HG03095 (cell line): ENCODE data around the gene BOLA2.
"Not testable (repeated sequence)": the region's sequence is repeated elsewhere in the genome, so short reads cannot be mapped to it uniquely, and the experiment has no call there.

Experiments used
- ATAC-seq: cut with Tn5 transposase; IDR thresholded peaks from one replicate; pipeline ENCODE4 v1.9.1; 2021; ENCODE audit warnings: moderate library complexity; ENCODE audit not compliant: unreplicated experiment

The BOLA2 gene

DNA sequence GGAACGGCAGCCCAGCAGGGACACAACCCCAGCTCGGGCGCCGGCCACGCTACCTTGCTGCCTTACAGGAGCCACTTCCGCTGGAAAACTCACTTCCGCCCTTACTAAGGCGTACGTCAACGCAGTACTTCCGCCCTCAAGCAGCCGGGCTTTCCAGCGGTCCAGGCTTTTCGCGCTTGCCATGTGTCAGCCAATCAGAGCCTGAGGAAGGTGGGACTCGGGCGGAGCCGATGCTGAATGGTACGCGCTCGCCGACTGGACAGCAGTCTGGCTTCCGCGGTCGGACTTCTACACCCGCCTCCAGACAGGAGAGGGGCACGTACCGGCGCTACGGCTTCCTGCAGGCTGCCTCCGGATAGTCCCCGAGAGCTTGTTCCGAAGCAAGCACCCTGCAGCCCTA is at the start of gene BOLA2, which contains the start of gene SLX1B:
TSS of gene BOLA2 (minus strand) at position 83 of the 400 bp plus-strand sequence. CDS start 98 bp downstream, outside the sequence.
TSS of gene SLX1B (plus strand) at position 265 of the 400 bp plus-strand sequence.
- ATAC-seq = peak; percentile 84

DNA sequence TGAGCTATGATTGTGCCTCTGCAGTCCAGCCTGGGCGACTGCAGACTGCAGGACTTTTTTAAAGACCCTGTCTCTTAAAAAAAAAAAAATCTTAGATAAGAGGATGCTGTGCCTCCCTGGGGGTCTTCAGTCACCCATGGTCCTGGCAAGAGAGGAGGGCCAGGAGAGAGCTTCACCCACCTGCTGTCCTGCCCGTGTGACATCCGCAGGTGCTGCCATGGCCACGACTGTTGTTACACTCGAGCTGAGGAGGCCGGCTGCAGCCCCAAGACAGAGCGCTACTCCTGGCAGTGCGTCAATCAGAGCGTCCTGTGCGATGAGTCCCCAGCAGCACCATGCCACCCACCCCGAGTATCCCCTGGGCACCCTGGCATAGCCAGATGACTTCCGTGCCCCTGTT is 28.1 kb upstream of the BOLA2 start:
- not testable (repeated sequence) for ATAC-seq

DNA sequence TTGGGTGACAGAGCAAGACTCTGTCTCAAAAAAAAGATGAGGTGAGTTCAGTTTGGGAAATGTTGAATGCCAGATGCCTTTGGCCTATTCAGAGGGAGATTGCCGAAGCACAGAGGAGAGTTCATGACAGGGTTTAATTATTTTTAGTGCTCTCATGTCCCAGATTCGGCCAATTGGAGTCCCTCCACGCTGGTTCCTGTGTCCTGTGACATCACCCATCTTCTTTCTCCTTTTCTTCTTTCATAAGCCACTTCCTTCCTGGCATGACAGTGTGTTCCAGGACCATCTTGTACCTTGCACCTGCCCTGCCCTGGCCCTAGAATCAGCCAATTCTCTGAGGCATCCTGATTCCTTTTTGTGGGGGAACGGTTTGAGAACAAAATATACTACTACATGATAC is 17.9 kb upstream of the BOLA2 start:
- not testable (repeated sequence) for ATAC-seq

- not testable (repeated sequence) for ATAC-seq
Observed at GRCh38 chr16:29469660-29470059, 15.5 kb upstream of the BOLA2 start.

DNA sequence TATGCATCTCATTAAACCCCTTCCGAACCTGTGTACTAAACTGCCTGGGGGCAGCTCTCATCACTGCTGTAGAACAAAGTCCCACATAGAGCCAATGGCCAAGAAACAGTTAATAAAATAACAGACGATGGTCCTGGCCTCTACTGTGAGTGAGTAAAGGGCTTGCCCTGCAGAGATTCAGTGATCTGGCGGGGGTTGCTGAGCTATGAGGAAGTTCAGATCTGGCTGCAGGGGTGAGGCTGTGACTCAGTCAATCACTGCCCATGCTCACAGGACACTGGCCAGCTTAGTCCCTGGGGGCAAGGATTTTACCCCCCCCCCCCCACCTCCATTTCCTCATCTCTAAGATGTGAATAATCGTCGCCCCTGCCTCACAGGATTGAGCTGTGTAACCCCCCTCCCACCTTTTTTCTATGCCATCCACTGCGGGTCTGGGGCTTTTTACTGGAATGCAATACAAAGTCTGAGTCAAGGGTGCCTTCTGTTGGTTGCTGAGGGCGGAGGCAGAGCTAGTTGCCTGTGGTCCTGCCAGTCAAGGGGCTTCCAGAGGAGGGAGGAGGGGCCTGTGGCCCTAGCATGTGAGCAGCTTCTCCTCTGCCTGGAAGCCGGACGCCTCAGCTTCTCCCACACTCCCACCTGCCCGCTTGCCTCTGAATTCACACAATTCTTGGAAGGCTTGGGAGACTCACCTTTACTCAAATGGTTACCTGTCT is 13.7 kb upstream of the BOLA2 start:
- ATAC-seq = not testable (repeated sequence)

DNA sequence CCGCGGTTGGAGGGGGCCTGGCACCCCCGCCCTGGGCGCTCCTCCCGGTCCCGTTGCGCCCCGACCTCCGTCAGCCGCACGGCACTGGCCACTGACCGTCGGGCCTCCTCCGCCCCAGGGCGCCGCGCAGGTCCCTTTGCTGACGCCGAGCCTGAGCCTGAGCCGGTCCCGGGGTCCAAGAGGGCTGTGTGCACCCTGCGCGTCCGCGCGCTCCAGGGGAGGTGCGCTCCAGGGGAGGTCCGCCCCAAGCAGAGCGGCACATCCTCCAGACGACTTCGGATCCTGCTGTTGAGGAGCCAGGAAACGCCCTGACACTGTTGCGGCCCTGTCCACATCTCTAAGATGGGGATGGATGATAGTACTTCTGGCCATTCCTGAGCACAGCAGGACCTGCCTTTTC is 12.8 kb upstream of the BOLA2 start:
- ATAC-seq = not testable (repeated sequence)

DNA sequence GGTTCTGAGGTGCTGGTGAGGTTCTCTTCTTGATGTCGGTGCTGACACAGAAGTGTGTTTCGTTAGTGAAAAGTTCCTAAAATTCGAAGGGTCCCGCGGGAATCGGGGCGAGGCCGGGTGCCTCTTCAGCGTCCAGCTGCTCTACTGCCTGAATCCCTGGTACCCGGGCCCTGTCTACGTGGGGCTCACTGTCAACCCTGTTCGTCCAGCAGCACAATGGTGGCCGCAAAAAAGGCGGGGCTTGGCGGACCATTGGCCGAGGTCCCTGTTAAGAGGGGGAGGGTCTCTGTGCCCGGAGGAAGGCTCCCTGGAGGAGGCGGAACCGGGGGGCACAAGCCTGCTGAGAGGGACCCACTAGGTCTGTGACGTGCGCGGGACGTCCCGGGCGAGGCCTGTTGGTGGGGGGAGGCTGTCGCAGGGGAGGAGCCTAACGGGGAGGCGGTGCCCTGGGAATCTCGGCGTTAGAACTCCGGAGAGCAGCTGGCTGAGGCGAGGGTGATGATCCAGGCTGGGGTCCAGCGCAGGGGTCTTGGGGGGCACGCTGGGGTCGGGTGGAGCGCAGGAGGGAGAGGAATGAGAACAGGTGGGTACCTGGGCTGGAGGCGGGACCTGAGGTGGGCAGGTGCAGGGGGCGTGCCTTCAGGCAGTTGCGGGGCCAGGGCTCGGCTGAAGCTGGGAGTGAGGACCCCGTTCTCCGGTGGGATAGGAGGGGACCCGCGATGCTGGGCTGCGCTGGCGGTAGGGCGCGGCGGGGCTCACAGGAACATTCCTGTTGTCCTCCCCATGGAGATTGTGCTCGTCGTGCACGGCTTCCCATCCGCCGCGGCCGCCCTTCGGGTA is 12.1 kb upstream of the BOLA2 start:
- not testable (repeated sequence) for ATAC-seq

DNA sequence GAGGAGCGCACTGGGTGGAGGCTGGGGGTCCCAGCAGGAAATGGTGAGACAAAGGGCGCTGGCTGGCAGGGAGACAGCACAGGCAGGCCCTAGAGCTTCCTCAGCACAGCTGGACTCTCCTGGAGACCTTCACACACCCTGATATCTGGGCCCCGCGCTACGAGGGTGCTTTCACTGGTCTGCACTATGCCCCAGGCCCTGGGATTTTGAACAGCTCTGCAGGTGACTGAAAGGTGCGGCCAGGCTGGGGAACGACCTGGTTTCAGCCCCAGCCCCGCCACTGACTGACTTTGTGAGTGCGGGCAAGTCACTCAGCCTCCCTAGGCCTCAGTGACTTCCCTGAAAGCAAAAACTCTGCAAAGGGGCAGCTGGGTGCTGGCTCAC is 6.5 kb upstream of the BOLA2 start:
- ATAC-seq = not testable (repeated sequence)

- ATAC-seq = not testable (repeated sequence)
Observed at GRCh38 chr16:29459706-29460646, 5.8 kb upstream of the BOLA2 start, which contains the start of gene SULT1A4. TSS of gene SULT1A4 (plus strand) at chr16:29459913. CDS start at chr16:29461386, 1,473 bp downstream.

GRCh38 chr16:29457660-29458059 is 3.5 kb upstream of the BOLA2 start:
- ATAC-seq = not testable (repeated sequence)

DNA sequence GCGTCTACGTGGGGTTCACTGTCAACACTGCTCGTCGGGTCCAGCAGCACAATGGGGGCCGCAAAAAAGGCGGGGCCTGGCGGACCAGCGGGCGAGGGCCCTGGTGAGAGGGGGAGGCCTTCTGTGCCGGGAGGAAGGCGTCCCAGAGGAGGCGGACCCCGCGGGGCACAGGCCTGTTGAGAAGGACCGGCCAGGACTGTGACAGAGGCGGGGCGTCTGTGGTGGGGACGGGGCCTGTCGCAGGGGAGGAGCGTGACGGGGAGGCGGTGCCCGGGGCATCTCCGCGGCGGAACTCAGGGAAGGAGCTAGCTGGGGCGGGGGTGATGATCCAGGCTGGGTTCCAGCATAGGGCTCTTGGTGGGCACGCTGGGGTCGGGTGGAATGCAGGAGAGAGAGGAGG is 677 bp upstream of the BOLA2 start:
- peak; percentile 55 for ATAC-seq

GRCh38 chr16:29453754-29454153 is 397 bp downstream of the BOLA2 start:
- not testable (repeated sequence) for ATAC-seq

- ATAC-seq = not testable (repeated sequence)
Observed at GRCh38 chr16:29425390-29425789, 28.8 kb downstream of the BOLA2 start.

GRCh38 chr16:29423587-29423986 is 30.6 kb downstream of the BOLA2 start:
- ATAC-seq = not testable (repeated sequence)

DNA sequence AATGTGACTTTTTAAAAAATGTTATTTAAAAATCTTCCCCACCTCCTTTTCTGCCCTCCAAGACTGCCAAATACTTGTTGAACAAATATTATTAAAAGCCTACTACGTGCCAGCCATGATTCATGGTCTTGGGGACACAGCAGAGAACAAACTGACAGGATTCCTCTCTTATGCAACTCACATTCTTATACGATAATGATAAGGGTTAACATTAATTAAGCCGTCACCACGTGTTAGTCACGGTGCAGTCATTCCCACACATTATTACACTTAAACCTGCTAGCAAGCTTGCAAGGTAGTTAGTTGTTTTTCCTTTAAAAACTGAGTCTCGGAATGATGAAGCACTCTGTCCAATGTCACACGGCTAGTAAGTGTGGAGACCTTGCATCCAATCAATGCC is 48.9 kb downstream of the BOLA2 start:
- ATAC-seq = not testable (repeated sequence)
